Body of pancreas (tissue), 4 donors: ENCODE measurements around the gene HOXB13.

Experiments
- POLR2A ChIP-seq, 3 donors: fragments of 450-650 bp; IDR thresholded peaks; one replicate each; pipeline ENCODE4 v1.6.1; 2016; ENCODE audit warnings: antibody characterized with exemption in 3 of 3, mild to moderate bottlenecking in 2 of 3
- TF ChIP-seq, protein P1 (sequence below), 7 experiments: fragments of 450-650 bp in 4 of 7; fragments of 200-600 bp in 3 of 7; sonication (generic) in 3 of 7; IDR thresholded peaks; one replicate each; pipeline ENCODE4 v1.5.1; 2016 to 2019; ENCODE audit warnings: antibody characterized with exemption in 7 of 7

DNA sequence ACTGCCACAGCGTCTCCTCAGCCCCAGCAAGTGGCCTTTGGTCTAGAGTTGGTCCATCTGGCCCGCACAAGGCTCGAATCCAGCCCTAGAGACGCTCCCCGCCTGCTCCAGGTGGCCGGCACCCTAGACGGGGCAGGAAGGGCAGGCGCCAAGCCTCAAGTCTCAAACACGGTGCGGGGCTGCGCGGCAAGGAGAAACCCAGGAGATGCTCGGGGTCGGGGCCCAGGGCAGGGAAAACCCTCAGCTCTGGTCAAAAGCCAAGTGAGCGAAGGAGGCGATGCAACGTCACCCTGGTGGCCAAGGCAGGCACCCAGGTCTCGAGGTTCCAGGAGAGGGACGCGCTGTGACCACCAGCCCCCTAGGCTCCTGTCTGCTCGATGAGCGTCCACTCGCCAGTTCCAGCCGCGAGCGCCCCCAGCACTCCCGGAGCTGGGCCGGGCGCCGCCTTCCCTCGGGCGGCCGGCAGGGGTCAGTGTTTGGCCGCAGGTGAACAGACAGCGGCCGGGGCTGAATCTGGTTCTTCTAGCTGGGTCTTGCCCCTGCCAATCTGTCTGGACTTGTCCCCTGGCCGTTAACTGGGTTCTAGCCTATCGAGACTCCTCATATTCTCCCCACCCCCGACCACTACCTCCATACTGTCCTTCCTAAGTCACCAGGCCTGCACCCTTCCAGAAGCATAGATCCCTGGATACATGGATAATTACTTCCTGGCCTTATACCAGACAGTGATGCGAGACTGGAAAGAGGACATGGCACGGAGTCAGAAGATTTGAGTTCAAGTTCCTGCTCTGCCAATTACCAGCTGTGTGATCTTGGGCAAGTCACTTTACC, 50.2 kb downstream of the HOXB13 start:
- peak in 1 of 3 donors; percentile 3 for TF ChIP-seq POLR2A (IDR thresholded peaks at IDR 0.05)
- TF ChIP-seq, protein P1, sequence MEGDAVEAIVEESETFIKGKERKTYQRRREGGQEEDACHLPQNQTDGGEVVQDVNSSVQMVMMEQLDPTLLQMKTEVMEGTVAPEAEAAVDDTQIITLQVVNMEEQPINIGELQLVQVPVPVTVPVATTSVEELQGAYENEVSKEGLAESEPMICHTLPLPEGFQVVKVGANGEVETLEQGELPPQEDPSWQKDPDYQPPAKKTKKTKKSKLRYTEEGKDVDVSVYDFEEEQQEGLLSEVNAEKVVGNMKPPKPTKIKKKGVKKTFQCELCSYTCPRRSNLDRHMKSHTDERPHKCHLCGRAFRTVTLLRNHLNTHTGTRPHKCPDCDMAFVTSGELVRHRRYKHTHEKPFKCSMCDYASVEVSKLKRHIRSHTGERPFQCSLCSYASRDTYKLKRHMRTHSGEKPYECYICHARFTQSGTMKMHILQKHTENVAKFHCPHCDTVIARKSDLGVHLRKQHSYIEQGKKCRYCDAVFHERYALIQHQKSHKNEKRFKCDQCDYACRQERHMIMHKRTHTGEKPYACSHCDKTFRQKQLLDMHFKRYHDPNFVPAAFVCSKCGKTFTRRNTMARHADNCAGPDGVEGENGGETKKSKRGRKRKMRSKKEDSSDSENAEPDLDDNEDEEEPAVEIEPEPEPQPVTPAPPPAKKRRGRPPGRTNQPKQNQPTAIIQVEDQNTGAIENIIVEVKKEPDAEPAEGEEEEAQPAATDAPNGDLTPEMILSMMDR (IDR thresholded peaks at IDR 0.05) = peak; percentile 74 to 95 (median 83)
